Body of pancreas (tissue), 4 donors: Measurements from ENCODE around the gene EIF4ENIF1.

Experiments
- POLR2A ChIP-seq, 3 donors: fragments of 450-650 bp; IDR thresholded peaks; one replicate each; pipeline ENCODE4 v1.6.1; 2016; ENCODE audit warnings: antibody characterized with exemption in 3 of 3, mild to moderate bottlenecking in 2 of 3
- TF ChIP-seq, protein P1 (sequence below), 7 experiments: fragments of 450-650 bp in 4 of 7; fragments of 200-600 bp in 3 of 7; sonication (generic) in 3 of 7; IDR thresholded peaks; one replicate each; pipeline ENCODE4 v1.5.1; 2016 to 2019; ENCODE audit warnings: antibody characterized with exemption in 7 of 7

DNA sequence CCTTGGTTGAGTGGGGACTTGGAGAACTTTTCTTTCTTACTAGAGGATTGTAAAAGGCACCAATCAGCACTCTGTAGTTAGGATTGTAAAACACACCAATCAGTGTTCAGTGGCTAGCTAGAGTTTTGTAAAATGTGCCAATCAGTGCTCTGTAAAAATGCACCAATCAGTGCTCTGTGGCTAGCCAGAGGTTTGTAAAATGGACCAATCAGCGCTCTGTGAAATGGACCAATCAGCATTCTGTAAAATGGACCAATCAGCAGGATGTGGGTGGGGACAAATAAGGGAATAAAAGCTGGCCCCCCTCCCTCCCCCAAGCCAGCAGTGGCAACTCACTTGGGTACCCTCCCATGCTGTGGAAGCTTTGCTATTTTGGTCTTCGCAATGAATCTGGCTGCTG is 95.7 kb downstream of the EIF4ENIF1 start:
- TF ChIP-seq, protein P1, sequence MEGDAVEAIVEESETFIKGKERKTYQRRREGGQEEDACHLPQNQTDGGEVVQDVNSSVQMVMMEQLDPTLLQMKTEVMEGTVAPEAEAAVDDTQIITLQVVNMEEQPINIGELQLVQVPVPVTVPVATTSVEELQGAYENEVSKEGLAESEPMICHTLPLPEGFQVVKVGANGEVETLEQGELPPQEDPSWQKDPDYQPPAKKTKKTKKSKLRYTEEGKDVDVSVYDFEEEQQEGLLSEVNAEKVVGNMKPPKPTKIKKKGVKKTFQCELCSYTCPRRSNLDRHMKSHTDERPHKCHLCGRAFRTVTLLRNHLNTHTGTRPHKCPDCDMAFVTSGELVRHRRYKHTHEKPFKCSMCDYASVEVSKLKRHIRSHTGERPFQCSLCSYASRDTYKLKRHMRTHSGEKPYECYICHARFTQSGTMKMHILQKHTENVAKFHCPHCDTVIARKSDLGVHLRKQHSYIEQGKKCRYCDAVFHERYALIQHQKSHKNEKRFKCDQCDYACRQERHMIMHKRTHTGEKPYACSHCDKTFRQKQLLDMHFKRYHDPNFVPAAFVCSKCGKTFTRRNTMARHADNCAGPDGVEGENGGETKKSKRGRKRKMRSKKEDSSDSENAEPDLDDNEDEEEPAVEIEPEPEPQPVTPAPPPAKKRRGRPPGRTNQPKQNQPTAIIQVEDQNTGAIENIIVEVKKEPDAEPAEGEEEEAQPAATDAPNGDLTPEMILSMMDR (IDR thresholded peaks at IDR 0.05): no peak
- TF ChIP-seq POLR2A (IDR thresholded peaks at IDR 0.05): no peak
